NCI-H510A (cell line): ENCODE results near the gene ATP6V0E1.
"Not testable (repeated sequence)": the region's sequence is repeated elsewhere in the genome, so short reads cannot be mapped to it uniquely, and the experiment has no call there.

Experiments used
- DNase-seq: peaks from one replicate; lab custom pipeline; 2025; lab: John Stamatoyannopoulos, UW

The ATP6V0E1 gene

GRCh38 chr5:173035904-173036707, 52.5 kb downstream of the ATP6V0E1 start:
- no peak for DNase-seq

DNA sequence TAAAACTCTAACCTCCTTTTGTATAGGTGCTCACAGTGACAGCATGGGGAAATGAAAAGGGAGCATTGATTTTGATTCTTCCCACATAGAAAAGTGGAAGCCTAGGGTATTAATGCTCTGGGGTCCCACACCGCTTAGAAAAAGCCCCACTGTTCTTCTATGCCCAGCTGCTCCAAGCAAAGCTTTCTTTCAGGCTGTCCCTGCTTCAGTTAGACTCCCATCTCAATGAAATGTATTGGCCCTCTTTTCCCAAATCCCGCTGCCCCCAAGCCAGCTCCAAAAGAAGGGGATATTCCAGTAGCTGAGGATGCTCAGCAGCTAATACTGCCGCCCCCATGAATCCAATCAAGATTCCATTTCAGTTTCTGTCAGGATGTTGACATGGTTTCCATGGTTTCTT, 55.6 kb downstream of the ATP6V0E1 start:
- no peak for DNase-seq

DNA sequence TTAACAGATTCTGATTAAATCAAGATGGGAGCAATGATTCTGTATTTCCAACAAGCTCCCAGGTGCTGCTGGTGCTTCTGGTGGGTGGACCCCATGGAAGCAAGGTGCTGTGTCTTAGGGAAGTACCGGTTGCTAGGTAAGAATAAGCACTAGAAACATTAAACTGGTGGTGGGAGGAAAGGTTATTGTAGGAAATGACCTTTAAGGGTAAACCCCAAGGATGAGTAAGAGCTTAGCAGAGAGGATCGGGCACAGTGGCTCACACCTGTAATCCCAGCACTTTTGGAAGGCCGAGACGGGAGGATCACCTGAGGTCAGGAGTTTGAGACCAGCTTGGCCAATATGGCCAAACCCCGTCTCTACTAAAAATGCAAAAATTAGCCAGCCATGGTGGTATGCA, 56.4 kb downstream of the ATP6V0E1 start:
- DNase-seq: no peak

DNA sequence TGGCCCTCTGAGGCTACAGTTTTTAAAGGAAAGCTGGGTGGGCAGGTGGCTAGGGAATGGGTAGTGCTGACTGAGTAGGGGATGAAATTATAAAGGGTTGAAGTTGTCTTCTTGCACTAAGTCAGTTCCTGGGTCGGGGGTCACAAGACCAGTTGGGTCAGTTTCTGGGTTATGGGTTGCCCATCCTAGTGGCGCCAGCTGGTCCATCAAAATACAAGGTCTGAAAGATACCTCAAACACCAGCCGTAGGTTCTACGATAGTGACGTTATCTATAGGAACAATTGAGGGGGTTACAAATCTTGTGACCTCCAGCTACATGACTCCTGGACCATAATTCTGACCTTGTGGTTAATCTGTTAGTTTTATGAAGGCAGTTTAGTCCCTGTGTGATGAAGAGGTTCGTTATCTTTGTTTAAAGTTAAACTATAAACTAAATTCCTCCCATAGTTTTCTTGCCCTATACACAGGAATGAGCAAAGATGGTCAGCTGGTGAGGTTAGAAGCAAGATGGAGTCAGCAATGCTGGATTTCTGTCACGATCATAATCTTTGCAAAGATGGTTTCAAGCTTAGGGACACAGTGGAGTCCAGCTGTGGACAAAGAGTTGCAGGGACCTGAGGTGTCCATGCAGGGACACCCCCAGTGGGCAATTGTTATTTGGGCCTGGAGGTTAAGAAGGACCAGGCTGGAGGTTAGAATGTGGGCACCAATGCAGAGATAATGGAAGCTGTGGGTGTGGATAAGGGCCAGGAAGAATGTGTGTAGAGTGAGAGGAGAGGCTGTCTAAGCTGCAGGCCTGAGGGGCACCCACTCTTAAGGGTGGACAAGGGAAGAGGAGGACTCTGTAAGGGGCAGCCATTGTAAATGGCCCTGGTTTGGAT, 58.6 kb downstream of the ATP6V0E1 start:
- no peak for DNase-seq

DNA sequence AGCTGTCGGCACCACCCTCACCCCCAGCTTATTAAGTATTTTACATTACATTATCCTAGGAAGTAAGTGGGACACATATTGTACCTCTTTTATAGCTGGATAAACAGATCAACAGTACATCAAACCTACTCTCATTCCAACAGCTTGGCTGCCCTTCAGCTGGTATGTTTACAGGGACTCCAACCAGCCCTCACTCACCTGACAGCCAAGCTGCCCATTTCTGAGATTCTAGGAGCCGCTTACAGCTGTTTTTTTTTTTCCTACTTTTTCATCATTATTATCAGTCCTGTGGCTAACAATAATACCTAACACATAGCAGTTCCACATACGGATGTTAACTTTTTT, 59.2 kb downstream of the ATP6V0E1 start:
- no peak for DNase-seq

DNA sequence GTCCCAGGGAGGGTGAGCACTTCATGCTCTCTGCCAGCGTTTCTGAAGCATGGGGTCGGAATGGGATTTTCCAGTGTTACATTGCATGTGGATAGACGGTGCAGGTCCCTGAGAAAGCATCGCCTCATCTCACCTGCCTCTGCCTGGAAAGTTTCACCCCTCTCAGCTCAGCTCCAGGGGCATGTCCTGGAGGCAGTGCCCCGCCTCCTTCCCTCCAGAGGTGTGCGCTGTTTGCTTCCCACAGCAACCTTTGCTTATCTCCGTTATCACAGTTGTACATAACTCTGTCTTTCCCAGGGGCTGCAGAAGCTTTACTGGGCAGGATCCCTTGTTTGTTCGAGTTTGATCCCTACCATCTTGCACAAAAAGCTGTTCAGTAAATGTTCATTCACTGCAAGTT, 61.9 kb downstream of the ATP6V0E1 start:
- DNase-seq: no peak

- not testable (repeated sequence) for DNase-seq
Measured at GRCh38 chr5:173047096-173047837, 63.7 kb downstream of the ATP6V0E1 start.

DNA sequence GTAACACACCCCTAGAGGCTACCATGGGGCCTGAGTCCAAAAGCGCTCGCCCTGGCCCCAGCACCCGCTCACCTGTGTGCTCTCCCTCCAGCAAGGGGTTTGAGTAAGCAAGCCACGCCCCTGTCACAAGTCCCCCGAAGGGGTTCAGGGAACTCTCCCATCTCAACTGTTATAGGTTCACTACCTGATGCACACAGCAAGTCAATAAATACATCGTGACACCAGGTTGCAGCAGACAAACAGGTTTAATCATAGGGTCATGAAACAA, 64.2 kb downstream of the ATP6V0E1 start:
- no peak for DNase-seq

GRCh38 chr5:173050791-173051190, 67.2 kb downstream of the ATP6V0E1 start:
- DNase-seq: no peak

DNA sequence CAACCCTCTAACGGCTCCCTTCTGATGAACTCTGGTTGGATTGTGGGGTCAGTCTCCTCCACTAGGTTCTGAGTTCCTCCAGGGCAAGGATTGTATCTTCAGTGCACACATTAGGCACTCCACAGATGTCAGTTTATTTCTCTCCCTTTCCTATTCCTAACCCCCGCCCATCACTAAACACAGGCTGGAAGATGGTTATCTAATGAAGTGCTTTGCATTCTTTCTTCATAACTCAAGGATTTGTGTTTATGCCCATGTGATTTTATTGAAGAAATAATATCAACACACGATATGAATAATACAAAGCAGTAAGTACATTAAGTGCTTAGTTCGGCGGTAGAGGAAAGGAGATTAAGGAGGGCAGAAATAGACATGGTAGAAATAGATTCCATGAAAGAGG, 68.2 kb downstream of the ATP6V0E1 start:
- DNase-seq: no peak

- no peak for DNase-seq
Measured at GRCh38 chr5:173053041-173053440, 69.5 kb downstream of the ATP6V0E1 start.

- DNase-seq: no peak
Measured at GRCh38 chr5:173055042-173055721, 71.6 kb downstream of the ATP6V0E1 start.

GRCh38 chr5:173055722-173055982, 72.1 kb downstream of the ATP6V0E1 start:
- no peak for DNase-seq

DNA sequence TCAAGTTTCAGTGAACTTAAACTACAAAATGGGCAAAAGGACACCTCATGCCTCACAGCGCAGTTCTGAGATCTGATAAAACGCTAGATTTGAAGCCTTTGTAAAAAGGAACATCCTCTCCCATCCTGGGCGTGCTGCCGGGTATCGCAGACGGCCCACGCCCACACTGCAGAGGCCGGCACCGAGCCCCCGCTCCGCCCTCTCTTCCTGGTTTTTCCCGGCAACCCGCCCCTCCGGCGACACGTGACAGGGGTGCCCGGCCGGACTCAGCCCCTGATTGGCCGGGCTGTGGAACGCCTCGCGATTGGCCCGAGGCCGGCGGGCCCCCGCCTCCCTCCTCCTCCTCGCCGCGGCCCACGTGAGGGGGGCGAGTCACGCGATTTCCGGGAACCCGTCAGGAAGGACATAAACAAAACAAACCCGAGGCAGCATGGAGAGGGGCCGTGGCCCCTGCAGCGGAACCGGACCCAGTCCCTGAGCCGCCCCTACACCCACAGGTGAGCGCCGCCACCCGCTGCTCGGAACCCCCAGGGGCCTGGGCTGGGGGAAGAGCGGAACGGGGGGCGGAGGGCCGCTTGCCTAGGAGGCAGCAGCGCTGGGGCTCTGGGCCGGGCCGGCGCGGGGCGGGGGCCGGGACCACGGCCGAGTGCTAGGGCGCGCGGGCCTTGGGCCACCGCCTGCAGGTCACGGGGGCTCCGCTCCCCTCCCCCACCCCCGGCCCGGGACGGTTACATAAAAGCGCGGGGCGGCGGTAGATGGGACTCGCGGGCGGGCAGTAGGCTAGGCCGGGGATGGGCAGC, 72.6 kb downstream of the ATP6V0E1 start, which contains the start of gene CREBRF:
Gene CREBRF (plus strand): TSS at position 370 of the 800 bp plus-strand sequence. CDS start 24,424 bp downstream, outside the sequence.
- DNase-seq: peak; percentile 77

- peak; percentile 71 for DNase-seq
Measured at GRCh38 chr5:173056783-173057061, 73.2 kb downstream of the ATP6V0E1 start.

DNA sequence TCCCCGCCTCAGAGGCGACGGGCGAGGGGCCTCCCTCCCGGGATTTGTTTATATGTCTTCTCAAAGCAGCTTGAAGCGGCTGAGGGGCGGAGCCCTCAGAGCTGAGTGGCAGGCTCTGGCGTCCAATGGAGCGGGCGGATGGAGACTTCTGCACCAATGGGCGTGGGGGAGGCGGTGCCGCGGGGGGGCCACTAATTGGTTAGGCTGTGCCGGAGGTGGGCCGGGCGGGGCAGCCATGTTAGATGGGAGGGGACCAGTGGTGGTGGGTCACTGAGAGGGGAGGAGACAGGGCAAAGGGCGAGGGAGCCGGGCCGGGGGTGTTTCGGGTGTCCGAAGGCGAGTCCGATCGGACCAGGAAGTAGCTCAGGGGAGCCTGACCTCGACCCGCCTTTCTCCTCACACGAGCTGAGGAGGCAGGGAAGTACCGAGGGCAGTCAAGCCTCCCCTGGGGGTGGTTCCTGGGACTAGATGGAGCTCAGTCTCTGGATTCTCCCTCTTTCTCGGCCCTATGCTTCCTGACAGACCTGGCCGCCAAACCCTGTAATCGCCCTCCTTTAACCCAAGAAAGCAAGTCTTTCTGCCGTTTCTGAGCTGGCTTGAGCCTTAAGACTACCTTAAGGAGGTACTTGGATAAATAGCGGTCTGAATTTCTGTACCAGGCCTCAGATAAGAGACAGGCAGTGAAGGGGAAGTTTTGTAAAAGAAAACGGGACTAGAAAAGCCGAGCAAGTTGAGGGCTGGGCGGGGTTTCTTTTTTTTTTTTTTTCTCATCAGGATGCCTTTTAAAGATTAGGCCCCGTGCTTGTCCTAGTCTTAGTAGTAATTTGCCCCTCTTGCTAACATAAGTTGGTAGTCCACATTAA, 73.7 kb downstream of the ATP6V0E1 start:
- DNase-seq: peak; percentile 94

GRCh38 chr5:173062141-173062540, 78.6 kb downstream of the ATP6V0E1 start:
- no peak for DNase-seq

DNA sequence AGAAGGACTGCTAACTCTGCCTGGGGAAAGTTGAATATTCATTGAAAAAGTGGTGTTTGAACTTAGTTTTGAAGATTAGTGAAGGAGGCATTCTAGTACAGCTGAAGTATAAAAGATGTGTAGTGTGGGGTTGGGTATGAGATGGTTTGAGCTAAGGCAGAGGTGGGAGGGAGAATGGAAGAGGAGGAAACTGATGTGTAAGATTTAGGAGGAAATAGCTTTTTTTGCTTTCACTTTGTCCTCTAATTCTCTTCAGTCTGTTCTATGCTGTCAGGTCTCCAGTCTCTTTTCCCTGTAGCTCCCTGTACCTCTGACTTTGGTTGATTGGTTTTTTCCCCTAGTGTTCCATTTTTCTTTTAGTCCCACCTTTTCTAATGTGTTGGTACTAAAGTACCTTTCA, 81.6 kb downstream of the ATP6V0E1 start:
- no peak for DNase-seq

- no peak for DNase-seq
Measured at GRCh38 chr5:173069671-173070070, 86.1 kb downstream of the ATP6V0E1 start.

- no peak for DNase-seq
Measured at GRCh38 chr5:173075137-173075843, 91.7 kb downstream of the ATP6V0E1 start.
